ENCODE results near the gene LXN. TPM values are rescaled to one million over a fixed set of nuclear protein-coding genes. Genes with fewer than 3 reads are reported as not detected.

LXN gene
- total RNA-seq, 1 donor, result 152 TPM

- TF ChIP-seq, protein P1, sequence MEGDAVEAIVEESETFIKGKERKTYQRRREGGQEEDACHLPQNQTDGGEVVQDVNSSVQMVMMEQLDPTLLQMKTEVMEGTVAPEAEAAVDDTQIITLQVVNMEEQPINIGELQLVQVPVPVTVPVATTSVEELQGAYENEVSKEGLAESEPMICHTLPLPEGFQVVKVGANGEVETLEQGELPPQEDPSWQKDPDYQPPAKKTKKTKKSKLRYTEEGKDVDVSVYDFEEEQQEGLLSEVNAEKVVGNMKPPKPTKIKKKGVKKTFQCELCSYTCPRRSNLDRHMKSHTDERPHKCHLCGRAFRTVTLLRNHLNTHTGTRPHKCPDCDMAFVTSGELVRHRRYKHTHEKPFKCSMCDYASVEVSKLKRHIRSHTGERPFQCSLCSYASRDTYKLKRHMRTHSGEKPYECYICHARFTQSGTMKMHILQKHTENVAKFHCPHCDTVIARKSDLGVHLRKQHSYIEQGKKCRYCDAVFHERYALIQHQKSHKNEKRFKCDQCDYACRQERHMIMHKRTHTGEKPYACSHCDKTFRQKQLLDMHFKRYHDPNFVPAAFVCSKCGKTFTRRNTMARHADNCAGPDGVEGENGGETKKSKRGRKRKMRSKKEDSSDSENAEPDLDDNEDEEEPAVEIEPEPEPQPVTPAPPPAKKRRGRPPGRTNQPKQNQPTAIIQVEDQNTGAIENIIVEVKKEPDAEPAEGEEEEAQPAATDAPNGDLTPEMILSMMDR (IDR thresholded peaks at IDR 0.05; ENCODE audit: insufficient read depth, low read length), result no peak
- H3K4me3 ChIP-seq (ENCODE audit: low read depth, low read length), result no peak overlapping the region
- DNase-seq (ENCODE audit: low read depth), result no peak
These were observed 6.2 kb upstream of the LXN start for GRCh38 chr3:158678687-158679086.

DNA sequence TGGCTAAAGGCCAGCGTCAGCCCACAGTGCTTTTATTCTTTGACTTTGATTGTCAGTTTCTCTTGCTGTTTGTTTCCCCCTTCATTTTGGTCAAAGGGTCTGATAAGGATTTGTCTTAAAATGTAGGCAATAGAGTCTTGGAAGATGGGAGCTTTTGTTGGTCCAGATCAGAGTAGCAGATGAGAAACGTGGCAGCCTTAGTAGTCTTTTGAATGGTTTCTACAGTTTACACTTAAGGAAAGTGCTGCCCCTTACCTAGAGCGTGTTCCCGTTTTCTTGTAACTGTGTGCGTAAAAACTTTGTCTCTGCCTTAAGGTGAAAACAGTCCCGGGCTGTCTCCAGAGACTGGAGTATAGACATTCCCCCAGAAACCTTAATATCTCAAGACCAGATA, 630 bp downstream of the LXN start:
- TF ChIP-seq, protein P1 (IDR thresholded peaks at IDR 0.05; ENCODE audit: insufficient read depth, low read length), result no peak
- peak overlapping the region; percentile 80 for H3K4me3 ChIP-seq (ENCODE audit: low read depth, low read length)
- peak; percentile 27 for DNase-seq (ENCODE audit: low read depth)

- no peak overlapping the region for H3K4me3 ChIP-seq (ENCODE audit: low read depth, low read length)
- DNase-seq (ENCODE audit: low read depth), result peak; percentile 77
- TF ChIP-seq, protein P1 (IDR thresholded peaks at IDR 0.05; ENCODE audit: insufficient read depth, low read length), result no peak
These were observed 3.9 kb downstream of the LXN start for GRCh38 chr3:158668506-158668905.

GRCh38 chr3:158666416-158666815, 6.0 kb downstream of the LXN start:
- no peak for DNase-seq (ENCODE audit: low read depth)
- no peak overlapping the region for H3K4me3 ChIP-seq (ENCODE audit: low read depth, low read length)
- TF ChIP-seq, protein P1 (IDR thresholded peaks at IDR 0.05; ENCODE audit: insufficient read depth, low read length), result no peak

- TF ChIP-seq, protein P1 (IDR thresholded peaks at IDR 0.05; ENCODE audit: insufficient read depth, low read length), result no peak
- DNase-seq (ENCODE audit: low read depth), result no peak
These were observed 8.6 kb downstream of the LXN start for GRCh38 chr3:158663832-158664231.

GRCh38 chr3:158663246-158663645, 9.2 kb downstream of the LXN start:
- TF ChIP-seq, protein P1 (IDR thresholded peaks at IDR 0.05; ENCODE audit: insufficient read depth, low read length), result no peak
- DNase-seq (ENCODE audit: low read depth), result no peak

More at GRCh38 chr3:158663832-158664231, 8.6 kb downstream of the LXN start:
- no peak overlapping the region for H3K4me3 ChIP-seq (ENCODE audit: low read depth, low read length)

DNA sequence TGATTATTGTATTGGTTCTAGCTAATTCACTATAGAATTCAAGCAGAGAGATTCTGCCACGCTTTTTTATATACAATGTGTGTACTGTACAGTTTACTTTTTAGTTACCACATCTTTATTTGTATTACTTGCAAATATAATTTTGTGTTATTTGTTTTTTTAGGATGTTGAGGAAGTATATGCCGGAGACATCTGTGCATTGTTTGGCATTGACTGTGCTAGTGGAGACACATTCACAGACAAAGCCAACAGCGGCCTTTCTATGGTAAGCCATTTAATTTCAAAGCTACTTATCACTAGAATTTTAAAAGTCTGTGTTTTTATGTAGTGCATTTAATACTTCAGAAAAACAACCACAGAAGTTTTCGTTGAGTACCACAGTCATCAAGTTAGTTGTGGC, 11.7 kb downstream of the LXN start:
- DNase-seq (ENCODE audit: low read depth), result no peak

More at GRCh38 chr3:158663246-158663645, 9.2 kb downstream of the LXN start:
- H3K4me3 ChIP-seq (ENCODE audit: low read depth, low read length), result no peak overlapping the region

More for the DNA sequence above, 11.7 kb downstream of the LXN start:
- TF ChIP-seq, protein P1 (IDR thresholded peaks at IDR 0.05; ENCODE audit: insufficient read depth, low read length), result no peak
- no peak overlapping the region for H3K4me3 ChIP-seq (ENCODE audit: low read depth, low read length)
